Body of pancreas (tissue), 4 donors: ENCODE measurements around the gene ETS1. TPM values are rescaled to one million over a fixed set of nuclear protein-coding genes. Genes with fewer than 3 reads are reported as not detected.
"Not testable (repeated sequence)": the region's sequence is repeated elsewhere in the genome, so short reads cannot be mapped to it uniquely, and the experiment has no call there.

Experiments
- ATAC-seq: fragments of 150-250 bp; one replicate; pipeline ENCODE4 v1.9.1; 2016
- DNase-seq, 4 donors: peaks; one replicate each; pipeline ENCODE4 v3.0.0-alpha.2; 2019
- H3K27ac ChIP-seq, 4 donors: fragments of 200-600 bp; sonication (generic); 1 replicate in 3 of 4; 2 replicates in 1 of 4; pipeline versions ENCODE4 v1.5.1 to v1.6.1; 2016 to 2019; ENCODE audit warnings: mild to moderate bottlenecking in 1 of 4, mixed read lengths in 1 of 4, moderate library complexity in 1 of 4
- H3K27me3 ChIP-seq, 2 donors: fragments of 200-600 bp; sonication (generic); one replicate each; pipeline ENCODE4 v1.6.0; 2016; ENCODE audit warnings: mild to moderate bottlenecking in 1 of 2
- H3K36me3 ChIP-seq, 2 donors: fragments of 200-600 bp; sonication (generic); replicated peaks in 1 of 2; 2 replicates each; pipeline ENCODE4 v1.5.1; 2016; ENCODE audit warnings: low read depth in 2 of 2; ENCODE audit not compliant: insufficient read depth in 1 of 2
- H3K4me1 ChIP-seq: fragments of 200-600 bp; sonication (generic); one replicate; pipeline ENCODE4 v1.6.0; 2016
- H3K4me3 ChIP-seq, 2 donors: fragments of 200-600 bp; sonication (generic); 1 replicate in 1 of 2; 2 replicates in 1 of 2; pipeline ENCODE4 v1.5.1; 2016 to 2019
- H3K9me3 ChIP-seq, 3 donors: fragments of 200-600 bp; sonication (generic); 1 replicate in 2 of 3; 2 replicates in 1 of 3; pipeline ENCODE4 v1.5.1; 2016
- POLR2A ChIP-seq, 3 donors: fragments of 450-650 bp; IDR thresholded peaks; one replicate each; pipeline ENCODE4 v1.6.1; 2016; ENCODE audit warnings: antibody characterized with exemption in 3 of 3, mild to moderate bottlenecking in 2 of 3
- WGBS, 2 donors: methylation state at CpG; one replicate each; pipeline ENCODE4 v1.1.5; 2017; 5-methylcytosine and 5-hydroxymethylcytosine counted together
- intact Hi-C: fragments of 100-400 bp; cut with DNase I; formaldehyde crosslinking; loops from one replicate; pipeline ENCODE4 v1.15.1; 2023
- total RNA-seq, 2 donors: library from RNA; depleted of rRNA; stranded (reverse); fragments of >200 nt; gene quantifications; one replicate each; pipeline ENCODE4 v1.1.0, GENCODE V29; 2016
- TF ChIP-seq, protein P1 (sequence below), 7 experiments: fragments of 450-650 bp in 4 of 7; fragments of 200-600 bp in 3 of 7; sonication (generic) in 3 of 7; IDR thresholded peaks; one replicate each; pipeline ENCODE4 v1.5.1; 2016 to 2019; ENCODE audit warnings: antibody characterized with exemption in 7 of 7

The ETS1 gene
- total RNA-seq, 2 donors from 2014 or later, result 20.0 to 22.7 TPM

DNA sequence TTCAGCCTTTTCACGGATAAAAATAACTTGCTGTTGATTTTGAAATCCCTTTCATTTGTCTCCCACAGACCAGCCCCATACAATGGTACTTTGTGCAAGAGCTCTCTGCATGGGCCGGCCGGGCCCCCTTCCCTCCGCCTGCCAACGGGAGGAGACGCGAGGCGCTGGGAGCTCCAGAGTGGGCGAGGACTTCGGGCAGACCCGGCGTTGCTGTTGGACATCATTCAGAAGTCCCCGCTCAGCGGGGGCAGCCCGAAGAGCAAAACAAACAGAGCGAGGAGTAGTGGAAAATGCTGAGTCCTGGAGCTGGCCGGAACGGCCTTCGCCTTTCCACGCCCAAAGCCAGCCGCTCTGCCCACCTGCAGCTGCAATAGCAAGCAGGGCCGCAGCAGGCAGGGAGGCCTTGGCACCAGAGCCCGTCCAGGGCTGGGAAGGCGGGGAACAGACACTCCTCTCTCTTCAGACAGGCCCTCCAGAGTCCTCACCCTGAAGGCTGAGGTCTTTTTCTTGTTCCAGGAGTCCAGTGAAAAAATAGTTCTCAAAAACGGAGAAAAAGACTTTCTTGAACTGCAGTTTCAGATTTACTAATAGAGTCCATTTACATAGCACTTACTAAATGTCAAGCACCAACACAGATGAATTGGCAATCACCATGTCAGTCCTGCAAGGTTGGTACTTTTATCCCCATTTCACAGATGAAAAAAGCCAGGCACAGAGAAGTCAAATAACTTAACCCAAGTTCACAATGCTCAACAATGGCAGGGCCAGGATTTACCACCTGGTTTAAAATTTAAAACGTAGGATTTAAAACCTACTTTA is 135.5 kb downstream of the ETS1 start:
- Histone ChIP-seq H3K27ac (peak overlapping the region in 3 of 4 donors; percentile 58 to 82 (median 68)), H3K27me3 (no peaks in the 10 kb centered on the region), H3K9me3 (no peaks in the 10 kb centered on the region), H3K4me3 (no peak overlapping the region), H3K36me3 (no peaks in the 10 kb centered on the region), H3K4me1 (peaks cover 26% of the 10 kb centered on the region)
- TF ChIP-seq, protein P1, sequence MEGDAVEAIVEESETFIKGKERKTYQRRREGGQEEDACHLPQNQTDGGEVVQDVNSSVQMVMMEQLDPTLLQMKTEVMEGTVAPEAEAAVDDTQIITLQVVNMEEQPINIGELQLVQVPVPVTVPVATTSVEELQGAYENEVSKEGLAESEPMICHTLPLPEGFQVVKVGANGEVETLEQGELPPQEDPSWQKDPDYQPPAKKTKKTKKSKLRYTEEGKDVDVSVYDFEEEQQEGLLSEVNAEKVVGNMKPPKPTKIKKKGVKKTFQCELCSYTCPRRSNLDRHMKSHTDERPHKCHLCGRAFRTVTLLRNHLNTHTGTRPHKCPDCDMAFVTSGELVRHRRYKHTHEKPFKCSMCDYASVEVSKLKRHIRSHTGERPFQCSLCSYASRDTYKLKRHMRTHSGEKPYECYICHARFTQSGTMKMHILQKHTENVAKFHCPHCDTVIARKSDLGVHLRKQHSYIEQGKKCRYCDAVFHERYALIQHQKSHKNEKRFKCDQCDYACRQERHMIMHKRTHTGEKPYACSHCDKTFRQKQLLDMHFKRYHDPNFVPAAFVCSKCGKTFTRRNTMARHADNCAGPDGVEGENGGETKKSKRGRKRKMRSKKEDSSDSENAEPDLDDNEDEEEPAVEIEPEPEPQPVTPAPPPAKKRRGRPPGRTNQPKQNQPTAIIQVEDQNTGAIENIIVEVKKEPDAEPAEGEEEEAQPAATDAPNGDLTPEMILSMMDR (IDR thresholded peaks at IDR 0.05), result peak in 1 of 7 experiments; percentile 18
- peak in 2 of 3 donors; percentile 35 to 40 for TF ChIP-seq POLR2A (IDR thresholded peaks at IDR 0.05)
- 53 to 58% methylated on average over 26 of the region's 26 CpGs for WGBS, 2 donors
- ATAC-seq, result peak; percentile 54
- peak; percentile 43 to 74 (median 56) for DNase-seq
- intact Hi-C loops, result no loop called here

DNA sequence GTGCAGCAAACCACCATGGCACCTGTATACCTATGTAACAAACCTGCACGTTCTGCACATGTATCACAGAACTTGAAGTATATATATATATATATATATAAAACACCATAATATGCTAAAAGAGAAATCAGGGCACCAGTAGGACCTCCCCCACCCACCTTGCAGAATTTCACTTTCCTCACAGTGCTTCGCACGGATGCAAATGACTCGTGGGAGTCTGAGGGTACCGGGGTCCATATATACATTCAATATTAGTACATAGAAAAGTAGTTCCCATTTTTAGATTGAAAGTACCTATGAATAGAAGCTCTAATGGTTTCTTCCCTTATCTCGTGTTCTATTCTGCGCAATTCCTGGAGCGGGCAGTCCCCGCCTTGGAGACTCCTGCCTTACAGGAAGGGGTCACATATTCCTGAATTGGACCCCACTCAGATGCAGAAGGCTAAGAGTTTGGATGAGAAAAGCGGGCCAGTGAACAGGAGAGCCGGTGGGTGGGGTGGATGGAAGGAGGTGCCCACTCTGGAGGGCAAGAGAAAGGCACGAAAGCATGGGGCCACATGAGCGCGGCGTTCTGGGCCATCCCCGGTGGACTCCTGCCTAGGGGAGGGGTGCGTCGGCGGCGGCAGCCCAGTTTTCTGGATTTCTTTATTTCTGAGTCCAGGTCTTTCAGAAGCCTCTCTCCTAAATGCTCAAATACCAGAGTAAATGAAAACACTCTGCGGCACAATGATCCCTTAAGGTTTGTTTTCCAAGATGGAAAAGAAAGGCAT is 136.3 kb downstream of the ETS1 start:
- peak overlapping the region in 3 of 4 donors; percentile 58 to 82 (median 68) for H3K27ac ChIP-seq

DNA sequence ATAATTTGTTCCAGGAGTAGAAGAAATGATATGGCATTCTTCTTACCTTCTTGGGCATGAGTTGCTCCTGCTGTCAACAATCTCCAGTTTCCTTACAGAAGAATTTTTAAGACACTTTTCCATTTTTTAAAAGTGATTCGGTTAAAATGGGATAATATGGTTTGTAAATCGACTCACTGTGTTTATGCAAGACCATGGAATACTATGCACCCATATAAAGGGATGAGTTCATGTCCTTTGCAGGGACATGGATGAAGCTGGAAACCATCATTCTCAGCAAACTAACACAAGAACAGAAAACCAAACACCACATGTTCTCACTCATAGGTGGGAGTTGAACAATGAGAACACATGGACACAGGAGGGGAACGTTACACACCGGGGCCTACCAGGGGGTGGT is 136.9 kb downstream of the ETS1 start:
- H3K27me3 ChIP-seq, intact Hi-C loops, H3K9me3 ChIP-seq, H3K27ac ChIP-seq, DNase-seq, H3K4me3 ChIP-seq, ATAC-seq, H3K36me3 ChIP-seq: not testable (repeated sequence)
- peaks cover 26% of the 10 kb centered on the region for H3K4me1 ChIP-seq
- WGBS, 2 donors, result 79 to 94% methylated on average over 4 of the region's 4 CpGs

More for the DNA sequence above, 136.3 kb downstream of the ETS1 start:
- ATAC-seq (no peak), DNase-seq (no peak)
- intact Hi-C loops, result no loop called here
- H3K27me3 ChIP-seq, result no peaks in the 10 kb centered on the region
- no peaks in the 10 kb centered on the region for H3K36me3 ChIP-seq
- no peak overlapping the region for H3K4me3 ChIP-seq
- peaks cover 26% of the 10 kb centered on the region for H3K4me1 ChIP-seq
- WGBS, 2 donors, result 79 to 81% methylated on average over 21 of the region's 21 CpGs
- TF ChIP-seq POLR2A (IDR thresholded peaks at IDR 0.05), result no peak
- TF ChIP-seq, protein P1 (IDR thresholded peaks at IDR 0.05), result no peak
- H3K9me3 ChIP-seq, result no peaks in the 10 kb centered on the region

DNA sequence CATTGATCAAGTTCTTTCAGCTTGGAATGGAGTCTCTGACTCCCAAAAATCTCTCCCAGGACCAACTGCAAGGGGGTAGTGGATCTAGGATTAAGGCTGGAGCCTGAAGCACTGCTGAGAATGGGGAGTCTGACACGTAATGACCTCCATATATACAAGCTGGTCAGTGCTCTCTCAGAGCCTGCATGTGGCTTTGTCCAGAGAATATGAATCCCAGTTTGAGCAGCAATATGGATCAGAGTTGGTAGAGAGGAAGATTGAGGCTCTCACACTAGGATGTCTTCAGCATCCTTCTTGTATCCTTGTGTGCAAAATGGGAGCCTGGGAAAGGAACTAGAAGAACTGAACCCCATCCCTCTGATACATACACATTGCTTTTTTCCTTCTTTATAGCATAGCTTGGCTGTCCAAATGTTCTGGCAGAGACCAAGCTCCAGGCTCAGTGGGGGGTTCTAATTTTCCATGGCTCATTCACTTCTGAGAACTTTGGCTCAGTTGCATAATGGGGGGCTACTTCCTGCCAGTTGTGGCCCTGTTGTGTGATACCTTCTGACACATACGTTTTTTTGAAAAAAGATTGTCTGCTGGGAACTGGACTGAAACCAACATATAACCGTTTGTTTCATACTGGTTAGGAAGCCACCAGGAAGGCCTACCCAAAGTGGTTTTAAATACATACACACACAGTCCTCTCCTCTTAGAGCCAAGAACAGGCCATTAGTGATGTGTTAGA is 138.2 kb downstream of the ETS1 start:
- peak overlapping the region; percentile 6 to 84 (median 74) for H3K27ac ChIP-seq
- no peaks in the 10 kb centered on the region for H3K27me3 ChIP-seq
- H3K4me1 ChIP-seq, result peaks cover 26% of the 10 kb centered on the region
- H3K9me3 ChIP-seq, result no peaks in the 10 kb centered on the region
- DNase-seq, result no peak
- H3K36me3 ChIP-seq, result no peaks in the 10 kb centered on the region
- TF ChIP-seq, protein P1 (IDR thresholded peaks at IDR 0.05), result no peak
- no peak for TF ChIP-seq POLR2A (IDR thresholded peaks at IDR 0.05)
- ATAC-seq, result no peak
- H3K4me3 ChIP-seq, result no peak overlapping the region
- intact Hi-C loops, result no loop called here
- 64 to 79% methylated on average over 3 of the region's 3 CpGs for WGBS, 2 donors
